ENCODE measurements around the gene C1orf232. TPM values are rescaled to one million over a fixed set of nuclear protein-coding genes. Genes with fewer than 3 reads are reported as not detected.

The C1orf232 gene
- total RNA-seq, 1 experiment from 2014 or later = not detected

- H3K4me2 ChIP-seq (ENCODE audit: insufficient read depth, insufficient read length, low read length) = no peak overlapping the region
- no peak overlapping the region for H3K18ac ChIP-seq (ENCODE audit: insufficient read length, low read depth, low read length)
- no peaks in the 10 kb centered on the region for H3K79me2 ChIP-seq (ENCODE audit: insufficient read depth, low read length)
- no peak overlapping the region for H2BK5ac ChIP-seq (ENCODE audit: insufficient read length, low read length)
- H3K9ac ChIP-seq (ENCODE audit: extremely low read depth, insufficient read length, low read length) = no peak overlapping the region
- no peak overlapping the region for H2BK120ac ChIP-seq (ENCODE audit: low read depth, low read length, poor library complexity, severe bottlenecking)
- H3K14ac ChIP-seq (ENCODE audit: insufficient read depth, low read length) = no peak overlapping the region
- H4K5ac ChIP-seq (ENCODE audit: insufficient read length, low read depth, low read length) = no peak overlapping the region
- H3K4me1 ChIP-seq (ENCODE audit: insufficient read depth, low read length) = no peaks in the 10 kb centered on the region
- H4K8ac ChIP-seq (replicated peaks; ENCODE audit: insufficient read length, low read depth, low read length) = no peak overlapping the region
- no peak overlapping the region for H3K27ac ChIP-seq (ENCODE audit: insufficient read length, low read depth, low read length)
- peaks cover 4 to 10% of the 10 kb centered on the region in 2 experiments; a peak in 3 of 4 replicates for H3K4me1 Mint-ChIP-seq
- no peaks in the 10 kb centered on the region for H3K27me3 ChIP-seq (ENCODE audit: insufficient read depth, low read length)
- DNase-seq = no peak
- TF ChIP-seq, protein P1, sequence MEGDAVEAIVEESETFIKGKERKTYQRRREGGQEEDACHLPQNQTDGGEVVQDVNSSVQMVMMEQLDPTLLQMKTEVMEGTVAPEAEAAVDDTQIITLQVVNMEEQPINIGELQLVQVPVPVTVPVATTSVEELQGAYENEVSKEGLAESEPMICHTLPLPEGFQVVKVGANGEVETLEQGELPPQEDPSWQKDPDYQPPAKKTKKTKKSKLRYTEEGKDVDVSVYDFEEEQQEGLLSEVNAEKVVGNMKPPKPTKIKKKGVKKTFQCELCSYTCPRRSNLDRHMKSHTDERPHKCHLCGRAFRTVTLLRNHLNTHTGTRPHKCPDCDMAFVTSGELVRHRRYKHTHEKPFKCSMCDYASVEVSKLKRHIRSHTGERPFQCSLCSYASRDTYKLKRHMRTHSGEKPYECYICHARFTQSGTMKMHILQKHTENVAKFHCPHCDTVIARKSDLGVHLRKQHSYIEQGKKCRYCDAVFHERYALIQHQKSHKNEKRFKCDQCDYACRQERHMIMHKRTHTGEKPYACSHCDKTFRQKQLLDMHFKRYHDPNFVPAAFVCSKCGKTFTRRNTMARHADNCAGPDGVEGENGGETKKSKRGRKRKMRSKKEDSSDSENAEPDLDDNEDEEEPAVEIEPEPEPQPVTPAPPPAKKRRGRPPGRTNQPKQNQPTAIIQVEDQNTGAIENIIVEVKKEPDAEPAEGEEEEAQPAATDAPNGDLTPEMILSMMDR (conservative IDR thresholded peaks at IDR 0.05) = no peak
- no peak overlapping the region for H3K4me3 Mint-ChIP-seq
- H2AFZ ChIP-seq (ENCODE audit: low read length) = no peak overlapping the region
- no peak overlapping the region for H3K23ac ChIP-seq (ENCODE audit: insufficient read length, low read depth, low read length)
- no peaks in the 10 kb centered on the region for H3K36me3 Mint-ChIP-seq (ENCODE audit: insufficient read depth in 1 of 3, low read depth in 3 of 3)
- H3K27ac Mint-ChIP-seq = no peak overlapping the region
- no peaks in the 10 kb centered on the region for H3K23me2 ChIP-seq (ENCODE audit: insufficient read length, low read depth, low read length, poor library complexity, severe bottlenecking)
- no peak overlapping the region for H3T11ph ChIP-seq (ENCODE audit: low read length)
- WGBS (ENCODE audit: extremely low coverage, insufficient read length, low lambda C conversion rate) = no CpG with 5 or more reads among the region's 4 CpGs
- no peak overlapping the region for H3K4ac ChIP-seq (ENCODE audit: low read depth, low read length)
- H2BK20ac ChIP-seq (ENCODE audit: low read depth, low read length, poor library complexity, severe bottlenecking) = no peak overlapping the region
- no peaks in the 10 kb centered on the region for H3K79me1 ChIP-seq (ENCODE audit: insufficient read depth, low read depth, low read length, poor library complexity, severe bottlenecking)
- no peak overlapping the region for H2BK12ac ChIP-seq (ENCODE audit: insufficient read length, low read depth, low read length)
- H2BK15ac ChIP-seq (ENCODE audit: low read depth, low read length) = no peak overlapping the region
- H4K91ac ChIP-seq (ENCODE audit: insufficient read length, low read depth, low read length) = no peak overlapping the region
- H4K20me1 ChIP-seq (ENCODE audit: control insufficient read depth, insufficient read depth, insufficient read length) = no peaks in the 10 kb centered on the region
- H2AK5ac ChIP-seq (ENCODE audit: insufficient read length, low read length) = no peak overlapping the region
- H3K9me3 ChIP-seq (ENCODE audit: control insufficient read depth, low read depth, low read length) = no peaks in the 10 kb centered on the region
- peaks cover 2% of the 10 kb centered on the region for H3K27me3 Mint-ChIP-seq (ENCODE audit: low read depth)
- H3K56ac ChIP-seq (ENCODE audit: insufficient read length, low read depth, low read length) = no peak overlapping the region
- peaks cover 0 to 2% of the 10 kb centered on the region in 2 experiments; a peak in 2 of 5 replicates for H3K9me3 Mint-ChIP-seq
These were observed 39.0 kb downstream of the C1orf232 start for GRCh38 chr1:26129778-26130177.

All from H9 (cell line).